SH-SY5Y (cell line): Measurements from ENCODE around the gene NGDN.

Experiments used
- GATA2 ChIP-seq: IDR thresholded peaks from 2 replicates; pipeline ENCODE4 v1.6.1; 2011; ENCODE audit warnings: mild to moderate bottlenecking, low read depth, low read length
- GATA3 ChIP-seq: IDR thresholded peaks from 2 replicates; pipeline ENCODE4 v1.6.1; 2011; ENCODE audit warnings: low read depth, mild to moderate bottlenecking, low read length, moderate library complexity

NGDN gene

GRCh38 chr14:23435543-23436326 lies 33.8 kb upstream of the NGDN start, which contains the start of gene MYH7:
TSS of gene MYH7 (minus strand) at chr14:23435660. CDS start at chr14:23433732, 1,928 bp downstream.
- TF ChIP-seq GATA3, result no peak
- TF ChIP-seq GATA2, result no peak

GRCh38 chr14:23436327-23437132 lies 33.0 kb upstream of the NGDN start:
- TF ChIP-seq GATA2, result no peak
- no peak for TF ChIP-seq GATA3

GRCh38 chr14:23437133-23438100 lies 32.1 kb upstream of the NGDN start:
- TF ChIP-seq GATA3, result no peak
- TF ChIP-seq GATA2, result no peak

GRCh38 chr14:23438101-23438971 lies 31.2 kb upstream of the NGDN start:
- TF ChIP-seq GATA2, result no peak
- no peak for TF ChIP-seq GATA3

GRCh38 chr14:23439107-23439835 lies 30.2 kb upstream of the NGDN start:
- TF ChIP-seq GATA2, result no peak

GRCh38 chr14:23441076-23441475 lies 28.4 kb upstream of the NGDN start:
- no peak for TF ChIP-seq GATA2

- TF ChIP-seq GATA3 (no peak), GATA2 (no peak)
These were observed 26.7 kb upstream of the NGDN start for GRCh38 chr14:23442721-23443356.

GRCh38 chr14:23443411-23443812 lies 26.1 kb upstream of the NGDN start:
- TF ChIP-seq GATA3, result no peak

GRCh38 chr14:23443881-23444280 lies 25.6 kb upstream of the NGDN start:
- TF ChIP-seq GATA3 (no peak), GATA2 (no peak)

- TF ChIP-seq GATA2 (no peak), GATA3 (no peak)
These were observed 25.2 kb upstream of the NGDN start for GRCh38 chr14:23444314-23444713.

- TF ChIP-seq GATA2, result no peak
- TF ChIP-seq GATA3, result no peak
These were observed 23.7 kb upstream of the NGDN start for GRCh38 chr14:23445773-23446172.

- TF ChIP-seq GATA3 (no peak), GATA2 (no peak)
These were observed 23.1 kb upstream of the NGDN start for GRCh38 chr14:23446291-23446851.
